ENCODE data around the gene HEBP2.

DNA sequence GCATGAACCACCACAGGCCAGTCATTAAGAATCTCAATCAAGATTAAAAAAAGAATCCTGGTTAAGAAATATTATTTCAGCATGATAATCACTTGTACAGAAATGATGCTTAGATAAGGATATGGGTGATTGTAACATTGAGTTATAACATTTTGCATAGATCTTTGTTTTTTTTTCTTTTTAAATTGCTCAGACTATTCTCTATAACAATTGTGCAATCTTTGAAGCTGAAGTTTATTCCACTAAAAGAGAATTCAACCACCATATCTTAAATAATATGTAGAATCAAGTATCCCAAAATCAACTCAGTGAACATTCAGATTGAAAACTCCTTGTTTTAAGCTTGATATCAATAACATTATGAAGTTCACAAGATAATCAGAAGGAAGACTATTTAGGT lies 27.0 kb upstream of the HEBP2 start:
- TF ChIP-seq, protein P1, sequence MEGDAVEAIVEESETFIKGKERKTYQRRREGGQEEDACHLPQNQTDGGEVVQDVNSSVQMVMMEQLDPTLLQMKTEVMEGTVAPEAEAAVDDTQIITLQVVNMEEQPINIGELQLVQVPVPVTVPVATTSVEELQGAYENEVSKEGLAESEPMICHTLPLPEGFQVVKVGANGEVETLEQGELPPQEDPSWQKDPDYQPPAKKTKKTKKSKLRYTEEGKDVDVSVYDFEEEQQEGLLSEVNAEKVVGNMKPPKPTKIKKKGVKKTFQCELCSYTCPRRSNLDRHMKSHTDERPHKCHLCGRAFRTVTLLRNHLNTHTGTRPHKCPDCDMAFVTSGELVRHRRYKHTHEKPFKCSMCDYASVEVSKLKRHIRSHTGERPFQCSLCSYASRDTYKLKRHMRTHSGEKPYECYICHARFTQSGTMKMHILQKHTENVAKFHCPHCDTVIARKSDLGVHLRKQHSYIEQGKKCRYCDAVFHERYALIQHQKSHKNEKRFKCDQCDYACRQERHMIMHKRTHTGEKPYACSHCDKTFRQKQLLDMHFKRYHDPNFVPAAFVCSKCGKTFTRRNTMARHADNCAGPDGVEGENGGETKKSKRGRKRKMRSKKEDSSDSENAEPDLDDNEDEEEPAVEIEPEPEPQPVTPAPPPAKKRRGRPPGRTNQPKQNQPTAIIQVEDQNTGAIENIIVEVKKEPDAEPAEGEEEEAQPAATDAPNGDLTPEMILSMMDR (conservative IDR thresholded peaks at IDR 0.05; ENCODE audit: low read depth, low read length): no peak
- TF ChIP-seq RCOR1 (IDR thresholded peaks at IDR 0.05; ENCODE audit: insufficient replicate concordance, low read length) (no peak), CEBPB (IDR thresholded peaks at IDR 0.05; ENCODE audit: low read depth, low read length) (peak; percentile 40), SMC3 (IDR thresholded peaks at IDR 0.05; ENCODE audit: low read depth, low read length) (no peak), POLR2A (IDR thresholded peaks at IDR 0.05; ENCODE audit: low read depth, low read length) (no peak), NFE2L2 (IDR thresholded peaks at IDR 0.05; ENCODE audit: low read depth, low read length) (no peak), MAFK (IDR thresholded peaks at IDR 0.05; ENCODE audit: low read depth, low read length) (no peak), MAZ (IDR thresholded peaks at IDR 0.05; ENCODE audit: borderline replicate concordance, low read depth, low read length) (no peak), RAD21 (IDR thresholded peaks at IDR 0.05; ENCODE audit: low read length) (no peak), USF2 (IDR thresholded peaks at IDR 0.05; ENCODE audit: low read depth, low read length) (no peak), MXI1 (IDR thresholded peaks at IDR 0.05; ENCODE audit: borderline replicate concordance, low read depth, low read length) (no peak), RFX5 (IDR thresholded peaks at IDR 0.05; ENCODE audit: low read depth, low read length) (no peak), BHLHE40 (IDR thresholded peaks at IDR 0.05; ENCODE audit: low read depth, low read length) (no peak)
- TF ChIP-seq, protein P2, sequence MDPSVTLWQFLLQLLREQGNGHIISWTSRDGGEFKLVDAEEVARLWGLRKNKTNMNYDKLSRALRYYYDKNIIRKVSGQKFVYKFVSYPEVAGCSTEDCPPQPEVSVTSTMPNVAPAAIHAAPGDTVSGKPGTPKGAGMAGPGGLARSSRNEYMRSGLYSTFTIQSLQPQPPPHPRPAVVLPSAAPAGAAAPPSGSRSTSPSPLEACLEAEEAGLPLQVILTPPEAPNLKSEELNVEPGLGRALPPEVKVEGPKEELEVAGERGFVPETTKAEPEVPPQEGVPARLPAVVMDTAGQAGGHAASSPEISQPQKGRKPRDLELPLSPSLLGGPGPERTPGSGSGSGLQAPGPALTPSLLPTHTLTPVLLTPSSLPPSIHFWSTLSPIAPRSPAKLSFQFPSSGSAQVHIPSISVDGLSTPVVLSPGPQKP (IDR thresholded peaks at IDR 0.05; ENCODE audit: borderline replicate concordance, low read depth, low read length): no peak
